ENCODE results near the gene ZBTB45.
A peak's percentile ranks its signal among the peaks of the same experiment; 100 is the strongest.
"Not testable (repeated sequence)": the region's sequence is repeated elsewhere in the genome, so short reads cannot be mapped to it uniquely, and the experiment has no call there.

The ZBTB45 gene

DNA sequence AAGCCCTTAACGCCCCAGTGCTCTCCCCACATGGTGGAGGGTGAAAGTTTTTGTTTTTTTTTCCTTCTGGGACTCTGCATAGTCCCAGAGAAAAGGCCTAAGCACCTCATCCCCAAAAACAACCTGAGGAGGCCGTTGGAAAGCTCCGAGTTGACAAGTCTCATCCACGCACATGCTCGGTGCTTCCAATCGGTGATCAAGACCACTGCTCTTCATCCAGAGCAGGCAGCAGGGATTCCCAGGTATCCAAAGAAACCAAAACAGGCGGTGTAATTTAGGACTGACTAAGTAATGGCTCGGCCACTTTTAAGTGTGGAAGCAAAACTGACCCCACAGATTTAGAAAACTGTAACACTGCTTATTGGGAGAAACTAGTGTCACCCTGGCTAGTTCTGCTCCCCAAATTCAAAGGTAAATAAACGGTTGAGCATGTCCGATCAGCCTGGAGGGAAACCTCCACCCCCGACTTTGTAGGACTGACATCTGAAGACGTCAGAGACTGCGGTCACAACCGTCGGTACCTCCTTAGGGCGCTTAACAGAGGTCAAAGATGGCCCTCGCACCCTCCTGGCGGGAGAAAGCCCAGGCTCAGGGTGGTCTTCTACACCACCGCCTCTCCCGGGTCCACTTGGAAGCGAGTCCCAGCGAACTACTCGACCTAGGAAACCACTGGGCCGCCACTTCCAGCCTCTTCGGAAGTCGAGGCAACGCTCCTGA, 44.5 kb downstream of the ZBTB45 start:
- no peak for DNase-seq

DNA sequence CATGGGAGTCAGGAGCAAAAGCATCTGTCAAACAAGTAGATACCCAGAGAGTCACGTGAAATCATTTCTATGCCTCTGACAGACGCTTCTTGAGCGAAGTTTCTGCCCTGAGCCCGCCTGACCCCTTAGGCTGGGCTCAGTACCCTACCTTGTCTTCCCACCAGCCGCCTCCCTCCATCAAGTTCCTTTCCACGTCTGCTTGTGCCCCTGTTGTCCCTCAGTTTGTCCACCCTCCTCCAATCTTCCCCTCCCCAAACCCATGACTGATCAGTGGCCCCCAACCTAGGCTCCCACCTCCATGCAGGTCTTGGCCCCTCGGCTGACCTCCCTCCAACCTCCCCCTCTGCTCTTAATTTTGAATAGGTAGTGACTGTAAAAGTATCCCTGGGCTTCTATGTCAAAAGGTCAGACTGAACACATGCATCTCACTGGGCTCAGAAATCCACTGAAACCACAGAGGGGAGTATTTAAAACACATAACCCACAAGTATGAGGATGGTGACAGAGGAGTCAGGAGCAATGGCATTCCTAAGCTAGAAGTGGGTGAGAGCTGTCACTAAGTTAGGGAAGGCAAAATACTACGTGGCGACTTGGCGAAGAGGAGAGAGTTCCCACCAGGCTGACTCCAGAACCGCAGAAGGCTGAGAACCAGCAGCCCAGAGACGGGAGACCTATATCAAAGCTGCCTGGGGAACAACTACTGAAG, 45.2 kb downstream of the ZBTB45 start:
- no peak for DNase-seq

DNA sequence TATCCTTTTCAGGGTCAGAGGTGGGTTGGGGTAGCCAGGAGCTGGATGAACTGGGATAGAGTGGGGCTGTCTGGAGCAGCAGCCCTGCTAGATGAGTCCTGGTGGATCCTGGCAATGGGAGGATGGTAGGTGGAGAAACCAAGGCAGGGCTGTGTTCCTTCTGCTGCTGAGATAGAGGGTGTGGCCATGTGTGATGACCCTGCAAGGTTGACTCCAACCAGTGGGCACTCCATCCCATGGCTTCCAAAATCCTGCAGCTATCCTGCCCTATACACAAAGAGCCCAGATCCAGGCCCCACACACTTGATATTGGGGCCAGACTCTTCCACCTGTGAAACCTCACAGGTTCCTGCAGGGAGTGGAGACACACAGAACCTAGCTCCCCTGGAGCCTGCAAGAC, 45.8 kb downstream of the ZBTB45 start:
- no peak for DNase-seq

DNA sequence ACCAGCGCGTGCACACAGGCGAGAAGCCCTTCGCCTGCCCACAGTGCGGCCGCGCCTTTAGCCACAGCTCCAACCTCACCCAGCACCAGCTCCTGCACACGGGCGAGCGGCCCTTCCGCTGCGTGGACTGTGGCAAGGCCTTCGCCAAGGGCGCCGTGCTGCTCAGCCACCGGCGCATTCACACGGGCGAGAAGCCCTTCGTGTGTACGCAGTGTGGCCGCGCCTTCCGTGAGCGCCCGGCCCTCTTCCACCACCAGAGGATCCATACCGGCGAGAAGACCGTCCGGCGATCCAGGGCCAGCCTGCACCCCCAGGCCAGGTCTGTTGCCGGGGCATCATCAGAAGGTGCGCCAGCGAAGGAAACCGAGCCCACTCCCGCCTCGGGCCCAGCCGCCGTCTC, 47.9 kb downstream of the ZBTB45 start:
- no peak for DNase-seq

DNA sequence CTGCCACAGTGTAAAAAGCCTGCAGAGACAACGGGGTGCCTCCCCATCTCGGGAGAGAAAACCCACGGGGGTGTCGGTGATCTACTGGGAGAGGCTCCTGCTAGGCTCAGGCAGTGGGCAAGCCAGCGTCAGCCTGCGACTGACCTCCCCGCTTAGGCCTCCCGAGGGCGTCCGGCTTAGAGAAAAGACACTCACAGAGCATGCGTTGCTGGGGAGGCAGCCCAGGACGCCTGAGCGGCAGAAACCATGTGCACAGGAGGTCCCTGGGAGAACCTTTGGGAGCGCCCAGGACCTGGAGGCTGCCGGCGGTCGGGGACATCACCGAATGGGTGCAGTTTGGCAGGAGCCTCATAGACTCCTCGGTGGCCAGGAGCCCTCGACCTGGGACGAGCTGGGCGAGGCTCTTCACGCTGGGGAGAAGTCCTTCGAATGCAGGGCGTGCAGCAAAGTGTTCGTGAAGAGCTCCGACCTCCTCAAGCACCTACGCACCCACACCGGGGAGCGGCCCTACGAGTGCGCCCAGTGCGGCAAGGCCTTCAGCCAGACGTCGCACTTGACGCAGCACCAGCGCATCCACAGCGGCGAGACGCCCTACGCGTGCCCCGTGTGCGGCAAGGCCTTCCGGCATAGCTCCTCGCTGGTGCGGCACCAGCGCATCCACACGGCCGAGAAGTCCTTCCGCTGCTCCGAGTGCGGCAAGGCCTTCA, 48.6 kb downstream of the ZBTB45 start:
- not testable (repeated sequence) for DNase-seq

DNA sequence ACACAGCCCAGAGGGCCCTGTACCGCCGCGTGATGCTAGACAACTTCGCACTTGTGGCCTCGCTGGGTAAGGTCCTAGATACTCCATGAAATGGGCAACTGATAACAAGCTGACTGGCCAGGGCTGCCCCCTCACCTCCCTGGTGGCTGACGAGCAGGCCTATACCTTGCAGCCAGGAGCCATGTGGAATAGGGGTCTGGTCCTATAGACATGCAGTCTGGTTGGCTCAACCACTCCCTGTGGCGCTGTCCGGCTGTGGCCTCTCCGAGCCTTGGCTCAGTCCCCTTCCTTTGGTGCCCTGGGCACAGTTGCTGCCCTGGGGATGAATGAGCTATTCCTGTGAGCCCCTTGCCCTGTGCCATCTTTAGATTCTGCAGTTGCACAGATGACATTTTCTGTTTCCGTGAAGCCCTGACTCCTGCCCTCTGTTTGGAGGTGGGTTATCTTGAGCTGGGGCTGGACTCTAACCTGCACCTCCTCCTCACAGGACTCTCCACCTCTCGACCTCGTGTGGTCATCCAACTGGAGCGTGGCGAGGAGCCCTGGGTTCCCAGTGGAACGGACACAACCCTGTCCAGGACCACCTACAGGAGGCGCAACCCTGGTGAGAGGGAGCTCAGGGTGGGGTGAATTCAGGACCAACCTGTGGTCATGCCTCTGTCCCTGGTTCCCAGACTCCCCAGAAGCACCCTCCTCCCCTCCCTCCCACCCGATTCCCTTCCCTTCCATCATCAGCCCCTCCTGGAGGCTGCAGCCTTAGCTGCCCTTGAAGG, 50.2 kb downstream of the ZBTB45 start:
- DNase-seq, result no peak

DNA sequence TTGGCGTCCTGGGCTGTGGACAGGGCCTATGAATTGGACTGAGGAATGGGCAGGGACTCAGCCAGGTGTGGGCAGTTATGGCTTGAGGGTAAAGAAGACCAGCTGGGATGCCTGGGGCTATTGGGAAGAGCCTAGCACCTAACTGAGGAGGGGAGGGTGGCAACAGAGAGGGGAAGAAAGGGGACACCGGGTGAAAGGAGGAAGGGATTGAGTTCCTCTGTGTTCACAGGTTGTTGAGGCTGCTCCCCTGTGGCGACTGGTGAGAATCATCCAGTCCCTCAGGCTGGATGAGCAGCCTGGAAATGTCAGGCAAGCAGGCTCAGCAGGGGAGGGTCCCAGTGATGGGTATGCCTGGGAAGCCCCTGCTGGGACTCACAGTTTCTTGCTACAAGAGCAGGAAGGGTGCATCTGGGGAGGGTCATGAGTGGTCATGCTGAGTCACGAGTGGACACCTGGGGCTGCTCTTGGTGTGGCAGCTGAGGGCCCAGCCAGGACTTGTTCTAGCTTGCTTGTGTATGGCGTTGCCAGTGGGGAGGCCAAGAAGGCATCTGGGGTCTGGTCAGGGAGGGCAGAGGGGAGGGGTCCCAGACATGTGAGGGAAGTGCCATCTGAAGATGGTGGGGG, 51.3 kb downstream of the ZBTB45 start:
- no peak for DNase-seq

DNA sequence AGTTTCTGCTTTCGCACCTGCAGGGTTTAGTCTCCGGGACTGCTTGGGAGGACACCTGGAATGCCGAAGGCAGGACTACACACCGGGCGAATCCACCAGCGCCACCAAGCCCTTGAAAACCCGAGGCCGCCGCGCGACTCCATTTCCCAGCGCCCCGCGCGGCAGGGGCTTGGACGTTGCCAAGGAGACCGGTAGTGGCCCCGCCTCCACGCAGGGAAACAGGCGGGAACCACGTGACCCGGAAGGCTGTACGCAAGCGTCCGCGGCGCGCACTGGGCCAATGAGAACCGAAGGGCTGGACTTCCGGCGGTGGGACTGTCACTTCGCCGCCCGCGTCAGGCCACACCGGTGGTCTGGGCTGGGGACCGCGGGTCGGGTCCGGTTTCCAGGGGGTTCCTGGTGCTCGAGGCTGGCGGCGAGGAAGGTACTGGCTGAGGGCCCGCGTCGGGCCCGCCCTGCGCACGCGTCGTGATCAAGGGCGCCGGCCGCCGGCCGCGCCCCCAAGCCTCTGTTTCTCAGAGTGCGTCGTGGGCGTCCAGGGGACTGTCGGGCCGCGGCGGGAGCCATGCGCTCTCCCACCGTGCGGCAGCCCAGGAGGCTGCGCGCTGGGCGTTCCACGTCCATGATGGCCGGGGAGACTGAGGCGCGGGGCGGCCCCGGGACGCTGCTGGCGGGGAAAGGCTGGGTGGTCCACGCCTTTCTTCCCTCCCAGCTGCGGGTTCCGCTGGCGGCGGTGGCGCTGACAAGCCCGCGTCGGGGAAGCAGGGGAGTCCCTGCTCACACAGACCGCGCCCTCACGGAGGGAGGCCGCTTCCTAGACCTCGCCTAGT, 52.6 kb downstream of the ZBTB45 start, which contains the start of gene ZNF324:
ZNF324 (plus strand) TSS at position 321 of the 830 bp plus-strand sequence. CDS start 2,106 bp downstream, outside the sequence.
- peak; percentile 95 for DNase-seq

DNA sequence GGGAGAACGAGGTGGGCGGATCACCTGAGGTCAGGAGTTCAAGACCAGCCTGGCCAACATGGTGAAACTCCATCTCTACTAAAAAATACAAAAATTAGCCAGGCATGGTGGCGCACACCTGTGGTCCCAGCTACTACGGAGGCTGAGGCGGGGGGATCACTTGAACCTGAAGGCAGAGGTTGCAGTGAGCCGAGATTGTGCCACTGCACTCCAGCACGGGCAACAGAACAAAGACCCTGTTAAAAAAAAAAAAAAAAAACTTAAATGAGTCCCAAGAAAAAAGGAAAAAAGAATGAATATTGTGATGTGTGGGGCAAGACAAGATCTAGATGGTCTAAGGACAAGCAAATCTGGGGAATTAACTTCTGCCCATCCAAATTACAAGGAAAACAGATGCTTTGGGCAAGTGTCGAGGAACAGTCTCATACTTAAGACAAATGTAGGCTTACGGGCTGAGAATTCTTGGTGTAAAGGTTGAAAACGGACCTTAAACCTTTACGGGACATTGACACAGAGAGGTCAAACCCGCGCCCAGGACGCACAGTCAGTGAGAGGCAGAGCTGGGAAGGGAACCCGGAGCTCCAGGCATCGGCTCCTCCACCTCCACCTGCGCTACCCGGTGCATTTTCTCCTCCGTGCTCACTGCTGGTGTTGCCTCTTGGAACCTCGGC, 53.4 kb downstream of the ZBTB45 start:
- DNase-seq, result no peak

Data from DMS79 treated with DMSO at 0.1 percent for 48 hours (cell line).